ENCODE data around the gene WDFY4. TPM values are rescaled to one million over a fixed set of nuclear protein-coding genes. Genes with fewer than 3 reads are reported as not detected.

The WDFY4 gene
- total RNA-seq, 1 donor from 2014 or later, result 0.34 TPM

DNA sequence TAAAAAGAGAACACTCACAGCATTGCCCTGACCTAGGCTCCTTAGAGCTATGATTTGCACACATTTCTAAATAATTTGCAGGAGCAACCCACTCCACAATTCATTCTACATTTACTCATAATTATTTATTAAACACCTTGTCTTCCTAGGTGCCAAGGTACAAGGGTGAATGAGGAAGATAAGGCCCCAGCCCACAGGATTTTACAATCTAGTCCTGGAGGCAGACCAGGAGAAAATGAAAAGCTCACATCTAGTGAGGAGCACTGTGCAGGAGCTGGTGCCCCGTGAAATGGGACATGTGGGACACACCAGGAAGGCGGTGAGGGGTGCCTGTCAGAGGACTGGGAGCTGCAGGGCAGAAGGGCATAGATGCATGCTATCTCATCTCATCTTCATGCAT, 314.7 kb downstream of the WDFY4 start:
- no peak for DNase-seq

DNA sequence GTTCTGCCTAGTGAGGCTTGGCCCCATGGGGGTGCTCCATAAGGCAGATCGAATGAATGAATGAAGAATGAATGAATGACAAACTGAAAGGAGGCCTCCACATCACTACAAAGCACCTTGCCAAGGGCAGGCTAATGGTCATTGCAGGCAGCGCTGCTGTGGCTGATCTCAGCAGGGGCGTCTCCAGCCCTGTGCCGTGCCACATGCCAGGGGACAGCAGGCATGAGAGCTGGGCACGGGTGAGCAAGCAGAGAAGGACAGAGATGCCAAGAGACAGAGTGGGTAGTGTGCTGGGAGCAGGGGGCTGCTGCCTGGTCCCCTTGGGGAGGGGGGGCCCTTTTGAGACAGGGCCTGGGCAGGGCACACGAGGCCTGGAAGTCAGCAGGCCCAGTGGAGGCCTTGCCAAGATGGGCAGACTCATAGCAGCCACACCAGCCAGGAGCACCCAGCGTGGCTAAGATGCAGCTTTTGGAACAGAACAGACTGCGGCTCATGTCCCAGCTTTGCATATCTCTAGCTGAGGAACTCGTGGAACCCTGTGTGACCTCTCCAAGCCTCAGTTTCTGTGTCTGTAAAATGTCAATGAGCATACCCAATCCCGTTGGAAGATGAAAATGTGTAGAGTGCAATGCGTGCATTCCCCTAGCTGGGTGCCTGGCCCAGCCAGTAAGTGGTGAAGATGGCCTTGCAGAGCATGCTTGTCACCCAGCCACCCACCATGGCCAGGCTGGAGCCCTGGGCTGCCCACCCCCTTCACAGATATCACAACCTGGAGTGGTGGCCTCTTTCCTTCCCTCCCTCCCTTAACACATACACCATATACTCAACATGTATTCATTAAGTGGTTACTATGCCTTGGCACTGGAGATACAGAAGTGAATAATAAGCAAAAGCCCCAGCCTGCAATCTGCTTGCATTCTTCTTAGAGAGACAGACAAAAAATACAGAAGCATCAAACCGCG, 316.0 kb downstream of the WDFY4 start:
- no peak for DNase-seq

DNA sequence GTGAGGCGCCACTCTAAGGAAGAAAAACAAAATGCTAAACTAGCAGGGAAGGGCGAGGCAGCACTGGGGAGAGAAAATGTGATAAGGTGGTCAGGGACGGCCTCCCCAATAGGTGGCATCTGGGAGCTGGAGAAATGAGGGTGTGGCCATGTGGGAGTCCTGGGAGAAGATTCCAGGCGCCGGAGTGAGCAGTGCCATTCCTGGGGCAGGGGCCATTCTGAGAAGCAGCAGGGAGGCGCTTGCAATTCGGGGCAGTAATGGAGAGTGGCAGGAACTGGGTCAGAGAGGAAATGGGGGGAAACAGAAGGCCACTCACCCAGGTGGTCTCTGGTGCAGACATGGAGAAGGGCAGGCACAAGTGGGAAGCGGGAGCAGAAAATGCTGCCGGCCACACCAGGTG, 316.7 kb downstream of the WDFY4 start:
- no peak for DNase-seq

DNA sequence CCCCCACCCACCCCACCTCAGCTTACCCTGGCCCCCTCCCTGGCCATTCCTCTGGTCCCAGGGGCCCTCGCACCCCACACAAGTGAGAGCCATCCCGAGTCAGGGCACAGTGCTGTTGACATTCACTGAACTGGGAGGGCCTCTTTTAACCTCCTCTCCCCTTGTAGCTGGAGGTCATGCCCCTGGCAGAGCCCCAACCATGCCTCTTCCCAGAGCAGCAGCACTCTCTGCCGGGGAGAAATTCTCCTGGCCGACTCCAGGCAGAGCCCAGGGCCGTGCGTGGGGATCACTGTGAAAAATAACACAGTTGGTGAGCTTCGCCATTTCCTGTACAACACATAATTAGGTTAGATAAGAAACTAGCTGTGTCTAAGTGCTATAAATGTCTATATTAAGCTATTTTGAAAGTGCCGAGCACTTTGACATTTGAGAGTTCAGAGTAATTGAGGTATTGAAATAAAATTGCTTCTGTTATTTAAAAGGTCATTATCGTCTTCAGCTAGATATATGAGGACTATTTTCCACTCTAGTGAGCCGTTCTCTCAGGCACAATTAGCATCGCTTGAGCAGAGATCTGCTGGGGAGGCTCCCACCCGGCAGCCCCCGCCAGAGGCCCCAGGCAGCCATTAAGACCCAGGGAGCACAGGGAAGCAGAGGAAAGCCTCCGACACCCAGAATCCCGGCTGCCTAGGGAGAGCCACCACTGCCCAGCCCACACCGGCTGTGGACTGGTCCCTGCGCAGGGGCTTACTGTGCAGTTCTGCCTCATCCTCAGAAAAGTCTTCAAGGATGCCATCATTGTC, 317.4 kb downstream of the WDFY4 start:
- no peak for DNase-seq

DNA sequence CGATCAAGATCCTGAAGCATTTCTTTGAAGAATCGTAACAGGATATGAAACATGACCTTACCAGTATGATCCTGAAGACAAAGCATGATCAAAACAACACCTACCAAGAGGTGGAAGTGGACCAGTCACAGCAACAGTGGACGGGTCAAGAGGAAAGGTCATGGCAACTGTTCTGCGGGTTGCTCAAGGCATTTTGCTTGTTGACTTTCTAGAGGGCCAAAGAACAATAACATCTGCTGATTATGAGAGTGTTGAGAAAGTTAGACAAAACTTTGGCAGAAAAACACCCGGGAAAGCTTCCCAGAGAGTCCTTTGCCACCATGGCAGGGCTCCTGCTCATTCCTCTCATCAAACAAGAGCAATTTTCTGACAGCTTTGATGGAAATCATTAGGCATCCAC, 320.6 kb downstream of the WDFY4 start:
- no peak for DNase-seq

DNA sequence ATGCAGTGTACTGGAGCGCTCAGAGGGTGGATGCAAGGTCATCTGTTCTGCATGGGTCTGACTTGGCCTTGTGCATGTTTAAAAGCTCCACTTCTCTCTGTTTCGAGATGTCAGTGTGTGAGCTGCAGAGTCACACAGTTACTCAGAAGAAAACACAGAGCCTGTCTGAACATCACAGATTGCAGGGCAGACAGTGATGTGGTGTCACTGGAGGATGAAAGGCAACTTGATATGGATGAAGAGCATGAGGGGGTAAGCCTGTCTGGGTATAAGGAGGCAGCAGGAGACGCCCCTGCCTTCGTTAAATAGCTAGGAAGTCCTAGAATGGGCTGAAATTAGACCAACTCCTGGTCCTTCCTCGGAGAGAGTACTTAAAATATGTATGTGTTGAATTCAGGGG, 322.5 kb downstream of the WDFY4 start:
- no peak for DNase-seq

DNA sequence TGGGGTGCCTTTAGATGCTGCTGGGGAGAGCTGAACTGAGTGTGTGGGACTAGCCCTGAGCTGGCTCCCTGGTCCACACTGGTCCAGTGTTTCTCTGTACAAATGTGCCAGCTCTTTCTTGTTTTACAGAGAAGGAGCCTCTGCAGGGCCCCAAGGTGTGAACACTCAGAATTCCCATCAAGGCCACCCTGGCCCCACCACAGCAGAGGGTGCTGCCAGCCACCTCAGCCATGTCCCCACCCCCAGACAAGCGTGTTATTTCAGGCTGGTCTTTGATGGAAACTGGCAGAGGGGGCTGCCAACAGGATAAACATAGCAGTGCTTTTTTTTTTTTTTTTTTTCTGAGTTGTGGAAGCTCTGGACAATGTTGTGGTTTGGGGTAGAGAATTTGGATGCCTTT, 323.4 kb downstream of the WDFY4 start:
- DNase-seq, result no peak

DNA sequence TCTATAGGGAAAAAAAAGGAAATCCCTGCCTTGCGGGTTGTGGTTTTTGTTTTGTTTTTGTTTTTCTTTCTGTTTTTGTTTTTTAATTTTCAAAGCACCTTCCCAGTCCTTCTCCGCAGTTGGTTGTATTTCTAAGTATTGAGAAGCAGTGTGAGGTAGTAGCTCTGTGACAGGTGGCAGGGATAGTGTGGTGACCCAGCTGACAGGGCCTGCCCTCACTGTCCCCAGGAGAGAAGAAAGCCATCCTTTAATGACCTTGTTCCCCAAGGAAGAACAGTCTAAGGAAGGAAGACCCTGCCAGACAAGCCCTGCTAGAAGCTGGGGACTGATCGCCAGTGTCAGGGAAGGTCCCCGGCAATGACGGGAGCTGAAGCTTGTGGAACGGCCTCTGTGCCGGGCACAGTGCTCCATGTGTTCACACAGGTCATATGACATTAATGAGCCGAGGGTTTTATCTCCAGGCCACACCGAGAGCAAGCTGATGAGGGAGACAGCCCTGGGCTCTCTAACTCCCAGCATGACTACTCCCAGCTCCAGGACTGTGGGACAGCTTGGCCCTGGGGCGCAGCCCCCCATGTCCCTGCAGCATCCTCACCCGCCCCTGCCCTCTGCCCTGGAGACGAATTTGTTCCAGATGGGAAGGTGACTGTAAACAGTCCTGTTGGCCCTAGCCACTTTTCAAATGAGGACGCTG, 324.0 kb downstream of the WDFY4 start:
- DNase-seq, result no peak

DNA sequence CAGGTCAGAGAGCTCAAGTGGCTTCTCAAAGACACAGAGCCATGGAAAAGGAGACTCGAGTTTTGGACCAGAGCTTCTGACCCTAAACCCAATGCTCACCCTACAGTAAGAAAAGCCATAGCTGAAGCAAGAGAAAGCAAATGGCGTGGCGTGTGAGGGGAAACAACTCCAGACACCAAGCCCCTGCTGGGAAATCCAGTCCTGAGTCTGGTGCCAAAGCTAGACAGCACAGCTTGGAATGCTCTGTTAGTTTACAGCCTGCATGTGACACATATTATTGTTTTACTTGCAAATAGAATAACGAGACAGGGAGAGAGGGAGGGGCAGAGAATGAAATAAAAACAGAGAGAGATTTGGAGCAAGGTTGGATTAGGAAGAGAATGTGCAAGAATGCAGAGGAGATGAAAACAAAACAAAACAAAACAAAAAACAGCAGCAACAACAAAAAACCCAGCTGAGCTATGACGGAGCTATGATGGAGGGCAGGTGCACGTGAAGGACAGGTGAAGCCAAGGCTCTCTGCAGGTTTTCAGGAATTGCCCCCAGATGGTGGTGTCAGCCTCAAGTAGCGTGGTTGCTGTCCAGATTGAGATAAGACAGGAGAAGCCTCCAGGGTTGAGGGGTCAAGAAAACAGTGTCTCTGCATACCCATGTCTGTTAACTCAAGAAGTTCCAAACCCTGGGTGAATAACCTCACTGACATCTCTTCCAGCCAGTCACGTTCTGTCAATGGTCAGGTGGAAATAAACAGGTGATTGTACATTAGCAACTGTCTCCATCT, 324.7 kb downstream of the WDFY4 start:
- DNase-seq, result no peak

DNA sequence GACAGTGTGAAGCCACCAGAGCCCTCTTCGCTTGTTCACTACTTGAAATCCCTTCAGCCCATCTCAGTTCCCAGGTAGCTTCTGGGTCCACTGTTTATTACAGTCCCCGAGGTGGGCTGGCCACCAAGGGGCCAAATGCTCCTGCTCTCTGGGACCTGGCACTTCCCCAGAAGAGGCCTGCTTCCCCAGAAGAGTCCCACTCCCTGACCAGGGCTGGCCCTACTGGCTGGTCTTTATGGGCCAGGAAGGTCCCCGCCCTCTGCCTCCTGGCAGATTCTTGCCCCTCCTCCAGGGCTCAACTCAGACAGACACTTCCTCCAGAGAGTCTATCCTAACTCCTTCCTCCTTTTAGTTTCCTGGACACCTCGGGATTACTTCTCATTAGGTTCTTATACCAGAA, 325.6 kb downstream of the WDFY4 start:
- no peak for DNase-seq

DNA sequence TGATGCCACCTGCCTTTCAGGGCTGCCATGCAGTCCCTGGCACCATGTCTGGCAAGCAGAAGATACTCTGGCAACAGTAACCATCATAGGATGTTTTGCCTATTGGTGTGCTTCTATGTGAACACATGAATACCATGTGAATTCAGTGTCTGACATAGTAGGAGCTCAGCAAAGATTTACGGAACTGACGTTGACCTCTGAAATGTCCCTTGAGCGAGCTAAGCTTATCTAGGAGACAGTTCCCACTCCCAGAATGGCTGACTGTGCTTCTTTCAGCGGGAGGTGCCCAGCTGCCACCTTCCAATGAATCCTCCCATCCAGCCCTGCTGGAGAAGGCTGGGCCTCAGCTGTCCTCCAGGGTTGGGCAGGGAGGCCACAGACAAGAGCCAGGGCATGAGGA, 326.2 kb downstream of the WDFY4 start:
- DNase-seq, result no peak

DNA sequence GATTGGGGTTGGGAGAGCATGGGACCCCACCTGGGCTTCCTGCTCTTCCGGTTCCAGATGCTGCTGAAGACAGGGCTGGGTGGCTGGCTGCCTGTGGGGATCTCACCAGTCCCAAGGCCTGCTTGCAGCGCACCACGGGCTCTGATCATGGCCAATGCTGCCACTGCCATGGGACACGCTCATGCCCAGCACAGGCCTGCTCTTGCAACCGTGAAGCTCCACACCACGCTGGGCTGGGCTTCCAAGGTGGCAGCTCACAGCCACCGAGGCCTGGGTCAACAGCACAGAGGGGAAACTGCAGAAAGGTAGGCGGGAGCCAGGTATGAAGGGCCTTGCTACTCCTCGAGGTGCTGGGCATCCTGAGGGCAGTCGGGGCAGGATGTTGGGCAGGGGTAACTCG, 327.1 kb downstream of the WDFY4 start:
- DNase-seq, result no peak

DNA sequence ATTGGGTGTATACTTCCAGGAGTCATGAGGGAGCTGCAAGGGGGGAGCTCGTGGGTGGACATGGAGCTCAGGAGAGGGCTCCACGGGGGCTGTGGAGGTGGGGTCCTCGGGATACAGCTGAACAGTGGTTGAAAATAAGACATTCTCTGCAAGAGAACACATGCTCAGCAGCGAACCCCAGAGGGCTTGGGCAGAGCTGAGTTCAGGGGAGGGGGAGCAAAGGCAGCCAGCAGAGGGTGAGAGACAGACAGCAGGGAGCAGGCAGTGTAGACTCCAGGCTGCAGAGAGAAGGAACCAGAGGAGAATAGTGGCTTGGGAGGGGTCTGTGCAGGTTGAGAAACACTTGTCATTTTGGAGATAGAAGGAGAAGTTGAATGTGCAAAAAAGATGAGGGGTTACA, 327.9 kb downstream of the WDFY4 start:
- DNase-seq, result no peak

DNA sequence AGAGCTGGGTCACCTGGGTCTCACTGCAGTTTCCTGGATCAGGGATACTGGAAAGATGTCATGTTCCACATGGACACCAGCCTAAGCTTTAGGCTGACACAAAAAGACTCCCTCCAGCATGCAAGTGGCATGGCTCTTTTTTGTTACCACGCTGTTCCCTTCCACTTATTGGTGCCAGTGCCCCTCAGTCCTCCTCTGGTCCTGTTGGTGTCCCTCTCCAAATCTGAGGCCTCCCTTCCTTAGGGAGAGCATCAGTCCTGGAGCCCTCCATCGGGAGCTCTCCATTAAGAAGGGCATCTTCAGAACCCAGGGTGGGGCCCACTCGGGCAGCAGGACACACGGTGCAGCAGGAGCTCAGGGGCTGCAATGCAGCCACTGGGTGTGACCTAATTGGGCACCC, 331.0 kb downstream of the WDFY4 start:
- DNase-seq, result no peak

DNA sequence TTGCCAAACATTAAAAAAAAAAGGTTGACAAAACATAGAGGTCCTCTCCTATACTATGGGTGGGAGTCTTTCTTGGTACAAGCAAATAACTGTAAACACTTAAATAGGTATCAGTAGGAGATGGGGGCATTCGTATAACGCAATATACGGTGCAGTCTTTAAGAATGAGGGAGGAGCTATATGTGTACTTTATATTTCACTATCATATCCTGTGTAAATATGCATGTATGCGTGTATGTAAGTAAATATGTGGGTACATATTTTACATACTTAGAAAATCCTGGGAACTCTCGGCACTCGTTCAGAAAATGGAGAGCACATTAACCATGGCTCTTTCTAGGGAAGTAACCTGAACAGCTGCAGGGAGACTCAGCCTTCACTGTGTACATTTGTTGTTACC, 337.0 kb downstream of the WDFY4 start:
- DNase-seq, result no peak

DNA sequence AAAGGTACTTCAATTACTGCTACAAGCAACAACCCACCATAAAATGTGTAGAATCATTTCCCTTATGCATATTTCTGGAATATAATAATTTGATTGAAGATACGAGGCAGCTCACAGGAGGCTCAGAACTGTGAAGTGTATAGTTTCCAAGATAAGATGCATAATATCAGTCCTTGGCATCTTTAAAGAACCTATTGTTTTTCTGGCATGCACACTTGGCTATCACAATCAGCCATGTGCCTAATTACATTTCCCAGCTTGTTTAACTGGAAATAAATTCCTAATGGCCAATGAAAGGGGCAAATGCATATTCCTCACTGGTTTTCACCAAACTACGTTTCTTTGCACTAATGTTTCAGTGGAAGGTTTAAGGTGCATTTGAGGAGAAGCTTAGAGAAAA, 338.4 kb downstream of the WDFY4 start:
- DNase-seq, result no peak

DNA sequence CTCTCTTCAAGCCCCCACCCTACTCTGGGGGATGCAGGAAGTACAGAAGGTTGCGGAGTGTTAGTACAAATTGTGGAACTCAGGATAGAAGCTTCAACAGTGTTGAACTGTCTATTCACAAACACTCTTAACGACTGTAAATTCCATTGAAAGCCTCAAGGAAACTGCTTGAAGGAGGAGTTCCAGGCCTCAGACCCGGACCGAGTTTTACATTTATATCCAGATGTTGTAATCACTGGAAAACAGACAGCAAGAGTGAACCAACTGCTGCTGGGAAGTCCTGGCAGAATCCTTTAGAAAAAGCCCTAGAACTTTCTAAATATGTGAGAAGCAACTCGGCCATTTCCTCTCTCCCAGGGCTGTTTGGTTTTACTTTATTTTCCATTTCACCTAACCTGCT, 339.1 kb downstream of the WDFY4 start:
- DNase-seq, result no peak

DNA sequence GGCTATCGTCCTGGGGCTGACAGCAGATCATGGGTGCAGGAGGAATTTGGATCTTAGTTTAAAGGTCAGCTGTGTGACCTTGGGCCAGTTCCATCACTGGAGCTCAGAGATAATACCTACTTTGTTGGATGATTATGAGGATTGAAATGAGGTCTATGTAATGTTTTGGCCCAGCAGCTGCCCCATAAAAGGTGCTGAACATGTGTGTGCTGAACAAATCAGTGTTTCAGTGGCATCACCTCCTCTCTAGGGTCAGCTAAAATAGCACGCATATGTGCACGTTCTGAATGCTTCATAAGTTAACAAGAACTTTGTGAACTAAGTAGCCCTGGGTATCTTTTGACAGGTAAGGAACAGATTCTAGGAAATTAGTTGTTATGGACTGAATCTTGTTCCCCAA, 339.8 kb downstream of the WDFY4 start:
- DNase-seq, result no peak

DNA sequence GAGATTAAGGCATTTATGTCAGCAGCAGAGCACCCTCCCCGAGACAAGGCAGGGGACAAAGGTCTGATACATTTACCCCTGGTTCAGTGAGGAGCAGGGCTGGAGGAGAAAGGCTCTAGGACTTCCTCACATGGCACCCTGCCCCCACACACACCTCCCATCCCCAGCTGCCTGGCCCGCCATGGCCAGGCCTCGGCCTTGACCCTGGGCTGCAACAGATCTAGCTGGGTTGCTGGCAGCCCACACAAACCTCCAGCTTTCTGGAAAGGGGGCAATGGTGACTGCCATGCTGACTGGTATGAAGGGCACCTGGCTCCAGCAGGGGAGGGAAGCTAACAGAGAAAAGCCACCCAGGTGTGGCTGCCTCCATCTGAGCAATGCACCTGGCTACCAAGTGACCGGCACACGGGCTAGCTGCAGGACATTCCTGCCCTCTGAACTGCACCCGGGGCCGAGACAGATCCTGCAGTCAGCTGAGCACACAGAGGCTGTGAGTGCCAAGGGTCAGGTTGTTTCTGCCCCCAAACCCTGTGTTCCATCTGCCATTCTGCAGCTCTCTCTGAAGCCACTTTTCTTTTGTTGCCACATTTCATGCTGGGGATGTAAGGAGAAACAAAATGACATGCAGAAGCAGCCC, 340.8 kb downstream of the WDFY4 start:
- DNase-seq, result no peak

DNA sequence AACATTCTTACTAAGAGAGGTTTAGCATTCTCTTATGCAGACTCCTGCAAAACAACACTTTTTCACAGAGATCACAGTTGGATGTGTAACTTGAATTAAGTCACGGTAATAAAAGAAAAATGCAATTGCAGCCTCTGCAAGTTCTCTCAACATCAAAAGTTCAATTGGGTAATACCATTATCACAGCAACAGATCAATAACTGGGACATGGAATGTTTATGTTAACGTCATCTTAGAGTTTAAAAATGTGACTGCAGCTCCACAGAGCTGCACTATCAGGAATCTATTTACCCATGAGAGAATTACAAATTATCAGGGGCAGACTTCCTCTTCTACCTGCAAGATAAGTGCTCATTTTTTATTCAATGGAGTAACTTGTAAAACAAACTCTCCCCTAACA, 344.0 kb downstream of the WDFY4 start:
- no peak for DNase-seq

DNA sequence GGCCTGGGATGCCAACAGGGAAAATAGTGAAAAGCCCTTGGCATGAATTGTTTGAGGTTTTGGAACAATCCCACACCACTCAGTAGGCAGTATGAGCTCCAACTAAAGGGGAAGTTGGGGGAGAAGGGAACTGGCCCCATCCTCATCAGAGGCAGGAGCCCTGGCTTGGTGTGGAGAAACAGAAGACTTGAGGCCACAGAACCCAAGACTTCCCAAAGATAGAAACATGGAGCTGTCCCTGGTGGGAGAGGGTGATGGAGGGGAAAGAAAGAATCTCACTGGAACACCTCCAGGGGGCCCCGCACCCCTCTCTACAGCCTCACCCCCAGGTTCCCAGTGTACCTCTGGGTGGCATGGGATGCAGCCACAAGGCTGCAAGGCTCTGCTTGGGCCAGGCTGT, 345.0 kb downstream of the WDFY4 start:
- no peak for DNase-seq
